K562 (cell line): ENCODE measurements around the gene GOT2. TPM values are rescaled to one million over a fixed set of nuclear protein-coding genes. Genes with fewer than 3 reads are reported as not detected.

Source experiments
- CREB3L1 ChIP-seq: fragments of 450-650 bp; IDR thresholded peaks from 2 replicates; pipeline ENCODE4 v1.6.1; 2014; ENCODE audit warnings: low read depth, mild to moderate bottlenecking, moderate library complexity, borderline replicate concordance
- CREBBP ChIP-seq: IDR thresholded peaks from one replicate; pipeline ENCODE4 v1.6.1; 2012; ENCODE audit warnings: low read depth, mild to moderate bottlenecking, control low read depth, inconsistent platforms, low read length
- FOXP4 ChIP-seq: sonication (generic); formaldehyde crosslinking; IDR thresholded peaks from 2 replicates; pipeline ENCODE4 v1.8.0; 2022; ENCODE audit warnings: mild to moderate bottlenecking, missing genetic modification reagents, borderline replicate concordance
- GTF3C2 ChIP-seq: IDR thresholded peaks from 3 replicates; pipeline ENCODE4 v1.6.1; 2011; ENCODE audit warnings: borderline replicate concordance, mild to moderate bottlenecking, moderate library complexity; ENCODE audit not compliant: insufficient read length; ENCODE audit errors: extremely low read depth
- KDM4B ChIP-seq, 2 experiments: fragments of 450-650 bp in 1 of 2; sonication (generic) in 1 of 2; IDR thresholded peaks; 2 replicates each; pipeline ENCODE4 v1.6.1; 2016 to 2017; ENCODE audit warnings: borderline replicate concordance in 2 of 2, antibody characterized with exemption in 1 of 2, low read depth in 1 of 2, mild to moderate bottlenecking in 1 of 2
- MAFK ChIP-seq: IDR thresholded peaks from 2 replicates; pipeline ENCODE4 v1.6.1; 2011; ENCODE audit warnings: low read length, improper control_type of control experiment
- MAZ ChIP-seq, 2 experiments: fragments of 450-650 bp in 1 of 2; sonication (generic) in 1 of 2; formaldehyde crosslinking; IDR thresholded peaks in 1 of 2; conservative IDR thresholded peaks in 1 of 2; 2 replicates each; pipeline versions ENCODE4 v1.4.0 to v1.5.0; 2020; ENCODE audit warnings: mild to moderate bottlenecking in 1 of 2, missing genetic modification reagents in 1 of 2
- NR2C2 ChIP-seq, 2 experiments: fragments of 200-800 bp in 1 of 2; sonication (Bioruptor generic) in 1 of 2; sonication (generic) in 1 of 2; formaldehyde crosslinking in 1 of 2; IDR thresholded peaks; 2 replicates each; pipeline versions ENCODE4 v1.6.1 to v1.8.0; 2016 to 2022; ENCODE audit warnings: mild to moderate bottlenecking in 1 of 2, missing compliant biosample characterization in 1 of 2, missing genetic modification characterization in 1 of 2, missing genetic modification reagents in 1 of 2
- PHF21A ChIP-seq: fragments of 450-650 bp; IDR thresholded peaks from 2 replicates; pipeline ENCODE4 v1.6.1; 2017; ENCODE audit warnings: low read depth, borderline replicate concordance
- SIN3A ChIP-seq, 2 experiments: fragments of 150-350 bp in 1 of 2; IDR thresholded peaks; 2 replicates each; pipeline ENCODE4 v1.6.1; 2011 to 2016; ENCODE audit warnings: borderline replicate concordance in 2 of 2, low read depth in 2 of 2, low read length in 2 of 2, mild to moderate bottlenecking in 2 of 2, moderate library complexity in 2 of 2; ENCODE audit not compliant: control insufficient read depth in 1 of 2
- SOX6 ChIP-seq: fragments of 450-650 bp; IDR thresholded peaks from 2 replicates; pipeline ENCODE4 v1.6.1; 2014; ENCODE audit warnings: mild to moderate bottlenecking
- SUPT5H ChIP-seq: fragments of 450-650 bp; IDR thresholded peaks from 2 replicates; pipeline ENCODE4 v1.6.1; 2016
- TAF1 ChIP-seq: IDR thresholded peaks from 2 replicates; pipeline ENCODE4 v1.6.1; 2011; ENCODE audit warnings: mild to moderate bottlenecking, low read length, moderate library complexity; ENCODE audit not compliant: insufficient read depth, control insufficient read depth, severe bottlenecking; ENCODE audit errors: extremely low read depth
- ZFP36 ChIP-seq: fragments of 150-350 bp; IDR thresholded peaks from 2 replicates; pipeline ENCODE4 v1.6.1; 2018; ENCODE audit warnings: low read length, low read depth; ENCODE audit not compliant: partially characterized antibody
- ZNF785 ChIP-seq: fragments of 250-450 bp; sonication (Bioruptor Pico); IDR thresholded peaks from 2 replicates; pipeline ENCODE4 v1.4.0; 2020; ENCODE audit warnings: mild to moderate bottlenecking
- polyA plus RNA-seq, 8 experiments: library from polyadenylated mRNA; depleted of rRNA in 4 of 8; stranded (reverse) in 5 of 8; unstranded in 3 of 8; fragments of >200 nt; fragmentation: Nextera tagmentation in 2 of 8; fragmentation: Illumina TruSeq in 1 of 8; extraction: Ambion mirVana in 2 of 8; extraction: Trizol in 1 of 8; gene quantifications; 2 replicates each; pipeline versions ENCODE4 v1.2.1 to v1.2.3, GENCODE V29; 2011 to 2014; ENCODE audit warnings: inconsistent platforms in 1 of 8, missing spikeins in 1 of 8
- total RNA-seq, 7 experiments: library from RNA; depleted of rRNA in 6 of 7; stranded (reverse); fragments of >200 nt in 6 of 7; fragmentation: Illumina TruSeq in 2 of 7; extraction: Trizol in 2 of 7; gene quantifications; 2 replicates each; pipeline versions ENCODE4 v1.2.1 to v1.2.3, GENCODE V29; 2011 to 2021; ENCODE audit warnings: low replicate concordance in 1 of 7
- TF ChIP-seq, protein P1 (sequence below): fragments of 450-650 bp; formaldehyde crosslinking; IDR thresholded peaks from 2 replicates; pipeline ENCODE4 v1.4.0; 2020; ENCODE audit warnings: mild to moderate bottlenecking, moderate library complexity

Gene GOT2
- total and polyA plus RNA-seq, 9 of the 15 experiments (the other 6 are each of a cell fraction or from before 2014, with no cell fraction given): 43.1 to 190 (median 80.2) TPM

GRCh38 chr16:58684354-58685083 lies 49.6 kb downstream of the GOT2 start, which contains the start of gene SLC38A7 (continued):
- peak; percentile 77; the same call in 1 of the 2 replicates for TF ChIP-seq CREB3L1
- peak in 1 of 2 experiments; percentile 89; a peak in 2 of 4 replicates for TF ChIP-seq KDM4B (IDR thresholded peaks at IDR 0.05; ENCODE audit: borderline replicate concordance in 2 of 2, low read depth in 1 of 2)
- 0 out of 2 replicates have a peak, but pooled peaks have one; percentile 14 for TF ChIP-seq SOX6
- TF ChIP-seq TAF1: peak; percentile 34
- no peak for TF ChIP-seq PHF21A
- TF ChIP-seq MAZ (CRISPR knock-in tag; conservative IDR thresholded peaks at IDR 0.05 in 1 of 2, IDR thresholded peaks at IDR 0.05 in 1 of 2): 0 out of 4 replicates have a peak, but pooled peaks of 1 of the 2 experiments have one; percentile 58
- TF ChIP-seq FOXP4 (CRISPR knock-in tag): no peak
- TF ChIP-seq SUPT5H: peak; percentile 50; the same call in 1 of the 2 replicates
- no peak for TF ChIP-seq NR2C2 (CRISPR knock-in tag; IDR thresholded peaks at IDR 0.05)
- peak; percentile 22; the same call in 1 of the 2 replicates for TF ChIP-seq NR2C2 (tag; IDR thresholded peaks at IDR 0.05)
- no peak for TF ChIP-seq ZNF785 (CRISPR knock-in tag)
- no peak for TF ChIP-seq GTF3C2
- no peak for TF ChIP-seq CREBBP
- TF ChIP-seq MAFK: peak; percentile 18; the same call in 1 of the 2 replicates
- TF ChIP-seq SIN3A (IDR thresholded peaks at IDR 0.05; ENCODE audit: borderline replicate concordance in 2 of 2, control insufficient read depth in 1 of 2, low read depth in 2 of 2, low read length in 2 of 2): peak; percentile 95 to 99; a peak in 3 of 4 replicates
- no peak for TF ChIP-seq ZFP36
- TF ChIP-seq, protein P1, sequence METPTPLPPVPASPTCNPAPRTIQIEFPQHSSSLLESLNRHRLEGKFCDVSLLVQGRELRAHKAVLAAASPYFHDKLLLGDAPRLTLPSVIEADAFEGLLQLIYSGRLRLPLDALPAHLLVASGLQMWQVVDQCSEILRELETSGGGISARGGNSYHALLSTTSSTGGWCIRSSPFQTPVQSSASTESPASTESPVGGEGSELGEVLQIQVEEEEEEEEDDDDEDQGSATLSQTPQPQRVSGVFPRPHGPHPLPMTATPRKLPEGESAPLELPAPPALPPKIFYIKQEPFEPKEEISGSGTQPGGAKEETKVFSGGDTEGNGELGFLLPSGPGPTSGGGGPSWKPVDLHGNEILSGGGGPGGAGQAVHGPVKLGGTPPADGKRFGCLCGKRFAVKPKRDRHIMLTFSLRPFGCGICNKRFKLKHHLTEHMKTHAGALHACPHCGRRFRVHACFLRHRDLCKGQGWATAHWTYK (CRISPR knock-in tag): peak; percentile 27; the same call in 1 of the 2 replicates
